ENCODE data around the gene PLAGL2. TPM values are rescaled to one million over a fixed set of nuclear protein-coding genes. Genes with fewer than 3 reads are reported as not detected.
"Not testable (repeated sequence)": the region's sequence is repeated elsewhere in the genome, so short reads cannot be mapped to it uniquely, and the experiment has no call there.

Gene PLAGL2
- total RNA-seq, 1 experiment from 2014 or later = 4.6 TPM

- DNase-seq (ENCODE audit: low read depth) = no peak
Observed at GRCh38 chr20:32183947-32184635, 23.5 kb downstream of the PLAGL2 start.

- DNase-seq (ENCODE audit: low read depth) = no peak
Observed at GRCh38 chr20:32181606-32182005, 25.9 kb downstream of the PLAGL2 start.

DNA sequence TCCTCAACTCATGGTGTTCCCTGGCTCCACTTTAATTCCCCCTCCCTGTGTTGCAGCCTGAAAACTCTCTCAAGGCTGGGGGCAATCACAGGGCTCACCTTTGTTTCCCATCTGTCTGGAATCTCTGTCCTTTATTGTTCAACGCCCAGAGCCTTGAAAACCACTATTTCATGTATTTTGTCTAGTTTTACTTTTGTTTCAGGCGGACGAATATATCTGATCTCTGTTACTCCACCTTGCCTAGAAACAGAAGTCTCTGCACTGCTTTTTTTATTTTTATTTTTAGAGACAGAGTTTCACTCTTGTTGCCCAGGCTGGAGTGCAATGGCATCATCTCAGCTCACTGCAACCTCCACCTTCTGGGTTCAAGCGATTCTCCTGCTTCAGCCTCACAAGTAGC, 27.6 kb downstream of the PLAGL2 start:
- DNase-seq (ENCODE audit: low read depth) = no peak

GRCh38 chr20:32179515-32179914, 28.0 kb downstream of the PLAGL2 start:
- DNase-seq (ENCODE audit: low read depth) = no peak

DNA sequence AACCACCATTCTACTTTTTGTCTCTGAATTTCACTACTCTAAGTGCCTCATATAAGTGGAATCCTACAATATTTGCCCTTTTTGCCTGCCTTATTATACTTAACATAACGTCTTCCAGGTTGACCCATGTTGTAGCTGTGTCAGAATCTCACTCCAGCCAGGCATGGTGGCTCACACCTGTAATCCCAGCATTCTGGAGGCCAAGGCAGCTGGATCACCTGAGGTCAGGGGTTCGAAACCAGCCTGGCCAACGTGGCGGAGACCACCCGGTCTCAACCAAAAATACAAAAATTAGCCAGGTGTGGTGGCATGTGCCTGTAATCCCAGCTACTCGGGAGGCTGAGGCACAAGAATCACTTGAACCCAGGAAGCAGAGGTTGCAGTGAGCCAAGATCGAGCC, 29.8 kb downstream of the PLAGL2 start:
- DNase-seq (ENCODE audit: low read depth) = not testable (repeated sequence)

DNA sequence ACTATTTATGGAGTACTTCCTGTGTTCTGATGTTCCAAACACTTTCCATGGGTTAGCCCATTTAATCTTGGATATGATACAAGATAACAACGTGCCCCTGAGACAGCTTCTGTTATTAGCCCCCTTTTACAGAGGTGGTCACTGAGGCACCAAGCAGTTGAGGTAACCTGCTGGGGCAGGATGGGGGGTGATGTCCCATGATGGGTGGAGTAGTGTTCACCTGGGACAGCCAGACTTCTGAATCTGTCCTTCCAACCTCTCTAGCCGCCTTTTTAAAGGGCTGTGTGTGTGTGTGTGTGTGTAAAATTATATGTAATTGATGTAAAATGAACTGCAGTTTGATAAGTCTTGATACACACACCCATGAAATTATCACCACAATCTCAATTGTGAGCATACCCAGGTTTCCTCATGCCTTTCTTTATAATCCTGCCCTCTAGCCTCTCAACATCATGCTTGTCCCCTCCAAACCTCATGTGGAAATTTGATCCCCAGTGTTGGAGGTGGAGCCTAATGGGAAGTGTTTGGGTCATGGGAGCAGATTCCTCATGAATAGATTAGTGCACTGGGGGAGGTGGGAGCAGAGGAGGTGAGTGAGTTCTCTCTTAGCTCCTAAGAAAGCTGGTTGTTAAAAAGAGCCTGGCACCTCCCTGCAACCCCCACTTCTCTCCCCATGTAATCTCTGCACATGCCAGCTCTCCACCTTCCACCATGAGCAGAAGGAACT, 39.2 kb downstream of the PLAGL2 start:
- DNase-seq (ENCODE audit: low read depth) = peak; percentile 35

DNA sequence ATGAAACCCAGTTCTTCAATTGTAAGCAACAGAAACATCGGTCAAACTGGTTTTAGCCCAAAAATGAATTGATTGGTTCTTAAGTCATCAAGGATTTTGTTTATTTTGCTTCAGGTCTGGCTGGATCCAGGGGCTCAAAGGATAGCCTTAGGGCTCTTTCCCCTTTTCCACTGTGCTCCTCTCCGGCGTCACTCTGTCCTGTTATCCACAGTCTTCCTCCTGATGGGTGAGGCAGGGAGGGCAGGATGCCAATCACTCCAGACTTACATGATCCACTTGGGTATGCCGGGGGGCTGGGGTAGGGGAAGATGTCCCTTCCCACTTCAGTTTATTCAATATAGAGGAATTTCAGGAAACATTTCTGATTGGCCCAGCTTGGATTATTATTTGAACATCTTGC, 40.0 kb downstream of the PLAGL2 start:
- no peak for DNase-seq (ENCODE audit: low read depth)

DNA sequence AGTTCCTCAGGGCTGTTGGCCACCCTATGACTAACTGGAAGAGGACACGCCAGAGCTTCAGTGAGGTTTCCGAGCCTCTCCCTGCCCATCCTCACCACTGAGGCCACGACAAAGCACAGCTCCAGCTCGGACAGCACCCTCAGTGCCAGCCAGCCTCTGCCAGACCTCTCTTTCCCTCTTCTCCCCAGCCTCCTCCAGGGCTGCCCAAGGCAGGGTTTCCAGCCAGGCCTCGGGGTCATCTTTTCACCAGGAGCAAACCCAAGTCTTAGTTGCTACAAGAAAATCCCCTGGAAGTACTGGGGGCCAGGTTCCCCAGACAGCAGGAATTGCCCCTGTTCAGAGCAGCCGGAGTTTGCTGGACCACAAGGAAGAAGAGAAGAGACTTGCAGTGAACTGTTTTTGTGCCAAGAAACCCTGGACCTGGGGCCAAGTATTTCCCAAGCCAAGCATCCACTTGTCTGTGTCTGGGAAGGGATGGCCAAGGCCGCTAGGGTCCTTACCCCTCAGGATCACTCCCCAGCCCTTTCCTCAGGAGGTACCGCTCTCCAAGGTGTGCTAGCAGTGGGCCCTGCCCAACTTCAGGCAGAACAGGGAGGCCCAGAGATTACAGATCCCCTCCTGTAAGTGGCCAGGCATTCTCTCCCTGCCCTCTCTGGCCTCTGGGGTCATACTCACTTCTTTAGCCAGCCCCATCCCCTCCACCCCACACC, 41.6 kb downstream of the PLAGL2 start:
- no peak for DNase-seq (ENCODE audit: low read depth)

DNA sequence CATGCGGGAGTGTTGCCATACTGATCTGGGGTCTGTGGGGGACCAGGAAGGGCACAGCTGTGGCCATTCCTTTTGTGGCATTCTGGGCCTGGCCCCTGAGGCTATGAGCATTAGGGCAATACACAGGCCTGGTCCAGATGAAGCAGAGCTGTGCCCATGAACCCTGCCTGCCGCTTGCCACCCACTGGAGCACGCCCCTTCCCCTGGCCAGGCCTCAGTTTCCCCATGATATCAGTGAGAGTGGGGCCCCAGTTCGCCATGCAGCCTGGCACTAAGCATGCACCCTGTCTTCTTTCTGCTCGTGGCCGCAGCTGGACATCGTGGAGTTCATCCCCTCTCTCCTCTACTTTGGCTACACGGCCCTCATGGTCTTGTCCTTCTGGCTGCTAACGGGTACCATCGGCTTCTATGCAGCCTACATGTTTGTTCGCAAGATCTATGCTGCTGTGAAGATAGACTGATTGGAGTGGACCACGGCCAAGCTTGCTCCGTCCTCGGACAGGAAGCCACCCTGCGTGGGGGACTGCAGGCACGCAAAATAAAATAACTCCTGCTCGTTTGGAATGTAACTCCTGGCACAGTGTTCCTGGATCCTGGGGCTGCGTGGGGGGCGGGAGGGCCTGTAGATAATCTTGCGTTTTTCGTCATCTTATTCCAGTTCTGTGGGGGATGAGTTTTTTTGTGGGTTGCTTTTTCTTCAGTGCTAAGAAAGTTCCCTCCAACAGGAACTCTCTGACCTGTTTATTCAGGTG, 42.4 kb downstream of the PLAGL2 start:
- DNase-seq (ENCODE audit: low read depth) = no peak

DNA sequence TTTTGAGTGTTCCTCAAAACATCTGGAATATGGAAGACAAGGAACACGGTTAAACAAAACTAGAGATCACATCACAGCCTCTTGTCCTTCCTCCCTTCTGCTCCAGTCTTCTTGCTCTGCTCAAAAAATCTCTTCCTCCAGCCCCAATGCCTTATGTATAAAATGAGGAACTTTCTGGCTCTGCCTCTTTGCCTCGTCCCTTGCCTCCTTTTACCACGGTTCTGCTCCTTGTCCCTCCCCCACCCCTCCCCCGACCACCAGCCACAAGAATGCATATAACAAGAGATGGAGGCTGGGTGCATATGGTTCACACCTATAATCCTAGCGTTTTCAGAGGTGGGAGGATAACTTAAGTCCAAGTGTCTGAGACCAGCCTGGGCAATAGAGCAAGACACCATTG, 43.6 kb downstream of the PLAGL2 start:
- DNase-seq (ENCODE audit: low read depth) = no peak

DNA sequence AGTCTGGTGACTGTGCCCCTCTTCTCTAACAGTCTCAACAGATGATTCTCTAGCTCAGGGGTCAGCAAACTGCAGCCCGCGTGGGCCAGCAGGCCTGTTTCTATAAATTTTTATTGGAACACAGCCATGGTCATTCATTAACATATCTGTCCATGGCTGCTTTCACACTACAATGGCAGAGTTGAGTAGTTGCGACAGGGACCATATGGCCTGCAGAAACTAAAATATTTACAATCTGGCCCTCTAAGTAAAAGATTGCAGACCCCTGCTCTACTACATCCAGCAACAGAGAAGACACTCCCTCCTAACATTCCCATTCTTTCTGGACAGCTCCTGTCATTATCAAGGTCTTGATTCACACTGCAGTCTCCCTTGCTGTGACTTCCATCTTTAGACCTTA, 45.2 kb downstream of the PLAGL2 start:
- no peak for DNase-seq (ENCODE audit: low read depth)

DNA sequence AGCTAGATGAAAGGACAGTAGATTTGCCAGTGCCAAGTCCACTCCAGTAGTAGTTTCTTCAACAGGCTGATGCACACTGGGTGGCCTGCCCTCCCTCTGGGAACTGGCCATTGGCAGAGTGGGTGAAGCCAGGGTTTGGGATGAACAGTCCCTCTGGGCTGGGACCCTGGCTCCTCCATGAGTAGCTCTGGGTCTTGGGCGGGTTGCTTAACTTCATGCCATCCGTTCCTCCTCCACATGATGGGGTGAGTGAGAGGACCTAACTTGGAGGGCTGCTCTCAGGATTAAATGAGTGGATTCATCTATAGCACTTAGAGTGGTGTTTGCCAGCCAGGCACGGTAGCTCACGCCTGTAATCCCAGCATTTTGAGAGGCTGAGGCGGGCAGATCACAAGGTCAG, 47.2 kb downstream of the PLAGL2 start:
- no peak for DNase-seq (ENCODE audit: low read depth)

DNA sequence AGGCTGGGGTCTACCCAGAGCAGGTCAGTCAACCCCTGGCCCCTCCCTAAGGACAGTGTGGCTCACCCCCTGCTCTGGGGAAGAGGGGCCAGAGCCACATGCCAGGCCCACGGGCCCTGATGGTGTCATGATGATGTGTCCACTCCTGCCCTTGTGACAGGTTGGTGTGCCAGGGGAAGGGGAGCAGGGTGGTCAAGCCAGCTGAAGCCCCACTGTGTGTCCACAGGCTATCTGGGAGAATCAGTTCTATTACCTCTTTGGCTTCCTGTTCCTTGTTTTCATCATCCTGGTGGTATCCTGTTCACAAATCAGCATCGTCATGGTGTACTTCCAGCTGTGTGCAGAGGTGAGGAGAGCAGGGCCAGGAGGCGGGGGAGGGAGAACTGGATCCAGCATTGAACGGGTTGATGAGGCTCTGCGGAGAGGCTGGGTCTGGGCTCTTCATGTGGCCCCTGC, 47.7 kb downstream of the PLAGL2 start:
- no peak for DNase-seq (ENCODE audit: low read depth)

DNA sequence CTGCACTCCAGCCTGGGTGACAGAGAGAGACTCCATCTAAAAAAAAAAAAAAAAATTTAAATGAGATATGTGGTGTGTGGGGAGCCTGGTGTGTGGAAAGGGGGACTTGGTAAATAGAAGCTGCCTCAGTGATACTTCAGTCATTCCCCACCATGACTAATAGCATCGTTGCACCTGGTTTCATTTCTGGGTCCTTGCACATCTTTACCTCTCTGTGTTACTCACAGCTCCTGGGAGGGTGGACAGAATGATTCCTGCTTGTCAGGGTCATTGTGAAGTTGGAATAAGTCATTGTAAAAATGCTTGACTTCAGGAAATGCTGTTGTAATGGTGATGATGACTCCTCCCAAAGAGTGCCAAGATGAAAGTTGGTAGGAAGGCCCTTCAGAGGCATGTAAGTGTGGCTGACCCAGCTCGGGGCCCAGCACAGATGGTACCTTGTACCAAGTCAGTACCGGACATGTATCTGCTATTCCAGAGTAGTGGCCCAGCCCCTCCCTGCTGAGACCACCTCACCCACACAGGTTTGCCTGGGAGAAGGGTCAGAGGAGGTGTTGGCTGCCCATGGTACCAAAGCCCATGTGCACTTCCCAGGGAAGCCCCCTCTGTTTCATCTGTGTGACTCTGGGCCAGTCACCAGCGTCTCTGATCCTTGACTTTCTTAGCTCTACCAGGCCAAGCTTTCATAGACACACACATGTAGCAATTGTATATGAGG, 48.4 kb downstream of the PLAGL2 start:
- no peak for DNase-seq (ENCODE audit: low read depth)

DNA sequence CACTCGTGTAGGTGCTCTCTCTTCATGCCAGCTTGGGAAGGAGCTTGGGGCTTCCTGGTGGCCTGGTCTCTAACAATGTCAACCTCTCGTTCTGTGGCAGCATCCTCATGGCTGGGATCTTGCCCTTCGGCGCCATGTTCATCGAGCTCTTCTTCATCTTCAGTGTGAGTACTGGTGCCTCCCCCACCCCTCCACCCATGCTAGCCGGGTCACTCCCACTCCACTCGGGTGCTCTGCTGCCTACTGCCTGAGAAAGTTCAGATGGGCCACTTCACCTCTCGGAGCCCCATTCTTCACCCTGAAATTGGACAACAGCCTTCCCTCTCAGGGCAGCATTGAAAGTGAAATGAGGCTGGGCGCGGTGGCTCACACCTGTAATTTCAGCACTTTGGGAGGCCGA, 49.2 kb downstream of the PLAGL2 start:
- no peak for DNase-seq (ENCODE audit: low read depth)

DNA sequence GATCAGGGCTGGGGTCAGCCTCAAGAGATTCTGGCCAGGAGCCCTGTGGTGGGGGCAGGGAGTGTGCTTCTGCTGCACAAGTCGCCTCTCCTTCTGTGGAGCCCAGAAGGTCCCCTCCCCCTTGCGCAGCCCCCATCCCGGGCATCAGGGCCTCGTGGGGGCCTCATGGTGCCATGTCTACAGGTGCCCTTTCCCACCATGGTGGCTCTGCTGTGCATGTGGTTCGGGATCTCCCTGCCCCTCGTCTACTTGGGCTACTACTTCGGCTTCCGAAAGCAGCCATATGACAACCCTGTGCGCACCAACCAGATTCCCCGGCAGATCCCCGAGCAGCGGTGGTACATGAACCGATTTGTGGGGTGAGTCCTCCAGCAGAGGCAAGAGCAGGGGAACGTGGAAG, 49.9 kb downstream of the PLAGL2 start:
- DNase-seq (ENCODE audit: low read depth) = no peak

DNA sequence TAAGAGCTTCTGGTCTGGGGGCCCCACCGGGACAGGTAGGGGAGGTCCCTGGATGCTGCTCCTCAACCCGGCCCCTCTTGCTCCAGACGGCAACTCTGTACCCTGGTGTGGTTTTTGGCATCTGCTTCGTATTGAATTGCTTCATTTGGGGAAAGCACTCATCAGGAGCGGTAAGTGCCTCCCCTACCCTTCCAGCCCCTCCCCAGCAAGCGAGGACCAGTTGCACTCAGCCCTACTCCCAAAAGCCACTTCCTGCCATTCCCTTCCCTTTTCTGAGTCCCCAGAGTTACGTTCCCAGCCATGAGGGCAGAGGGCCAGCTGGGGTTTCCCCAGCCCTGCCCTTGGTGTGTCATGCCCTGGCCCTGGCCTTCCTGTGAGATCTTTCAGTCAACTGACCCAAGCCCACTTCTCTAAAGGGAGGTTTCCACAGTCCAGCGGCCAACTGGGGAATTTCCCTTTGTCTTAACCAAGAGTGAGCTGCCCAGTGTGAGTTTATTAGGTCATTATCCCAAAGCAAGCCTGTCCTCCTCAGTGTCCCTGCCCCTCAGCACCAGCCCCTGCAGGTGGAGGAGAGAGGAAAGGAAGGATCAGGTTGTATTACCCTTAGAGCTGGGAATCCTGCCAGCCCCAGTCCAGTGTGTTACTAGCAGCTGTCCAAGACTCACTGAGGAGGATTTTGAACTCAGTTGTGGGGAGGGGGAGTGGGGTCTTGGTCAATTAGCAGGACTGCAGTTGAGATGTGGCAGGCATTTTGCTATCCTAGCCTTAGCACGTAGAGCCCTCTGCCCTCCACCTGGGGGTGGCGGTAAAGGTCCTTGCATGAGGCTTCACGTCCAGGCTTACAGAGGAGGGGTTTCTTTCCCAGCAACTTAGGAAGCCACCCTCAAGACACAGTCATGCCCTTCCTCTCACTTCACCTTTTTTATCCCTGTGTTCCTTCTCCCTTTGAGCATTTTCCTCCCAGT, 52.2 kb downstream of the PLAGL2 start:
- peak; percentile 92 for DNase-seq (ENCODE audit: low read depth)

DNA sequence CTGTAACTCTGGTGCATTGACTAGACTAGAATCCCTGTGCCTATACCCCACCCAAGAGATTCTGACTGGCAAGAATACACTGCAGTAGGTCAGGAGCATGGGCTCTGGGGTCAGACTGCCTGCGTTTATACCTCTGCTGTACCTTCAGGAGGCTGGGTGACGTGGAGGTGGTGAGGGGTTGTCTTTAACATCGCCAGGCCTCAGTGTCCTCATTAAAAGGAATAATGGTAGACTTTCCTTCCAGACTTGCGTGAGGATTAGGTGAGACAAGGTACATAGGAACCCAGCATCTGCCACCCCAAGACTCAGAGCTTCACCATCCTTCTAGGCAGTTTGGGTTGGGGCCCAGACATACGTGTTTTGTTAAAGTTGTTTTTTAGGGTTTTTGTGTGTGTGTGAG, 53.8 kb downstream of the PLAGL2 start:
- DNase-seq (ENCODE audit: low read depth) = no peak

DNA sequence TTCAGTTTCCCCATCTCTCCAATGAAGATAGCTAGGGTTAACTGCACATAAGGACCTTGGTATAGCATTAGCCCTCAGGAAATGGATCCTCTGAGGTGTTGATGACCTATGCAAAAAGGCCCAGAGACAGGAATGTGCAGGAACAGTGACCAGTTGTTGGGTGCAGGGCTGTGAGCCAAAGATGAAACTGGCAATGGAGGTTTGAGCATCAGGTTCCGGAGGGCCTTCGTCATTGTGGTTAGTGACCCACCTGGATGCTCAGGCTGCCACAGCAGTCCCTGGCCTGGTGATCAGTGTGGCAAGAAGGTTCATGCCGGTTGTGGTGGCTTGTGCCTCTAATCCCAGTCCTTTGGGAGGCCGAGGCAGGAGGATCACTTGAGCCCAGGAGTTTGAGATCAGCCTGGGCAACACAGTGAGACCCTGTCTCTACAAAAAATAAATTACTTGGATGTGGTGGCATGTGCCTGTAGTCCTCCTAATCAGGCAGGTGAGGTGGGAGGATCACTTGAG, 54.3 kb downstream of the PLAGL2 start:
- no peak for DNase-seq (ENCODE audit: low read depth)

Data from LHCN-M2 (cell line).